ENCODE results near the gene NECTIN3.

- TF ChIP-seq CTCF (IDR thresholded peaks at IDR 0.05) (no peak), POLR2A (IDR thresholded peaks at IDR 0.05) (no peak), EP300 (IDR thresholded peaks at IDR 0.05) (no peak)
Measured at GRCh38 chr3:111070772-111071256, 802 bp upstream of the NECTIN3 start.

All from tibial nerve (tissue), 4 donors.